ENCODE results near the gene MYH3.

The MYH3 gene

GRCh38 chr17:10633738-10634379 lies 23.2 kb downstream of the MYH3 start:
- Mint-ChIP-seq H3K4me1 (peaks cover 3% of the 10 kb centered on the region), H3K36me3 (peaks cover 8% of the 10 kb centered on the region), H3K27me3 (no peaks in the 10 kb centered on the region), H3K4me3 (no peak overlapping the region), H3K27ac (no peak overlapping the region), H3K9me3 (no peaks in the 10 kb centered on the region)
- CTCF ChIA-PET, result interaction anchor here (0.6 to 12.2 kb wide), 2 partner anchors 12 to 15 kb away, joined by 3 to 122 read pairs; no protein-coding TSS in a partner anchor
- DNase-seq, result no peak

DNA sequence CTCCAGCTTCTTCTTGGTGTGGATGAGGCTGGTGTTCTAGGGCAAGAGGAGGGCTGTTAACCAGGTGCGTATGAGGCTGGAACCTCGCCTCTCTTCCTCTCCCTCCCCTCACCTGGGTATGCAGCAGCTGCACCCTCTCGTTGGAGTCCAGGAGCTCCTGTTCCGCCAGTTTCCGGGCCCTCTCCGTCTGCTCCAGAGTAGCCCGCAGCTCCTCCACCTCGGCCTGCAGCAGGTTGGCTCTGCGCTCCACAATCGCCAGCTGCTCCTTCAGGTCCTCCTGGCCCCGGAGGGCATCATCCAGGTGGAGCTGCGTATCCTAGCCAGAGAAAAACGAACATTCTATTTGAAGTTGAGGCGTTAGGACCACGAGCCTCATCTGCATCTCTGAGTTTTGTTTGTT lies 25.4 kb downstream of the MYH3 start:
- Mint-ChIP-seq H3K27me3 (no peaks in the 10 kb centered on the region), H3K27ac (no peak overlapping the region), H3K9me3 (no peaks in the 10 kb centered on the region), H3K4me1 (peaks cover 3% of the 10 kb centered on the region), H3K4me3 (no peak overlapping the region), H3K36me3 (peaks cover 3% of the 10 kb centered on the region)
- DNase-seq, result no peak
- CTCF ChIA-PET, result interaction anchor here (0.7 to 12.2 kb wide), 14 partner anchors 8 to 513 kb away, joined by 3 to 122 read pairs (median 4); no protein-coding TSS in a partner anchor

GRCh38 chr17:10631048-10631700 lies 25.9 kb downstream of the MYH3 start:
- Mint-ChIP-seq H3K4me1 (peaks cover 3% of the 10 kb centered on the region), H3K27me3 (no peaks in the 10 kb centered on the region), H3K36me3 (peaks cover 3% of the 10 kb centered on the region), H3K27ac (no peak overlapping the region), H3K9me3 (no peaks in the 10 kb centered on the region), H3K4me3 (no peak overlapping the region)
- DNase-seq, result peak; percentile 33
- CTCF ChIA-PET, result interaction anchor here (0.7 to 12.2 kb wide), 18 partner anchors 8 to 514 kb away, joined by 3 to 122 read pairs (median 4); no protein-coding TSS in a partner anchor

GRCh38 chr17:10629706-10630105 lies 27.4 kb downstream of the MYH3 start:
- Mint-ChIP-seq H3K9me3 (no peaks in the 10 kb centered on the region), H3K27ac (no peak overlapping the region), H3K4me1 (no peaks in the 10 kb centered on the region), H3K36me3 (no peaks in the 10 kb centered on the region), H3K4me3 (no peak overlapping the region), H3K27me3 (no peaks in the 10 kb centered on the region)
- CTCF ChIA-PET, result interaction anchor here (0.6 to 12.2 kb wide), 10 partner anchors 9 to 543 kb away, joined by 3 to 122 read pairs (median 7); no protein-coding TSS in a partner anchor
- DNase-seq, result no peak

DNA sequence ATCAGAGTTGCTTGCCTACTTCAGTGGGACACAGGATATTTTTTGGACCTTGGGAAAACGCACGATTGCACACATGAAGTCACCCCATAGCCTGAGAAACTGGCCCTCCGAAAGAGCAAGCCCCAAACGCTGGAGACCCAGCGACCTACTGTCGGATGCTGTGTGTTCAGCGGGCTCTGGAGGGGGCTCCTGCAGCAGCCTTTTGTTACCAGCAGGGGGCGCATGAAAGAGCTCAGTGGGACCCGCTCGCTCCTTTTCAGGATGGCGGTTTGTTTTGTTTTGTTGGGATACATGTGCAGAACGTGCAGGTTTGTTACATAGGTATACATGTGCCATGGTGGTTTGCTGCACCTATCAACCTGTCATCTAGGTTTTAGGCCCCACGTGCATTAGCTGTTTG lies 28.4 kb downstream of the MYH3 start:
- H3K9me3 Mint-ChIP-seq, result no peaks in the 10 kb centered on the region
- DNase-seq, result peak; percentile 27
- H3K4me1 Mint-ChIP-seq, result no peaks in the 10 kb centered on the region
- no peak overlapping the region for H3K4me3 Mint-ChIP-seq
- CTCF ChIA-PET, result interaction anchor here (0.8 to 12.2 kb wide), 8 partner anchors 10 to 216 kb away, joined by 3 to 122 read pairs (median 8); no protein-coding TSS in a partner anchor
- no peaks in the 10 kb centered on the region for H3K36me3 Mint-ChIP-seq
- H3K27ac Mint-ChIP-seq, result no peak overlapping the region
- no peaks in the 10 kb centered on the region for H3K27me3 Mint-ChIP-seq

DNA sequence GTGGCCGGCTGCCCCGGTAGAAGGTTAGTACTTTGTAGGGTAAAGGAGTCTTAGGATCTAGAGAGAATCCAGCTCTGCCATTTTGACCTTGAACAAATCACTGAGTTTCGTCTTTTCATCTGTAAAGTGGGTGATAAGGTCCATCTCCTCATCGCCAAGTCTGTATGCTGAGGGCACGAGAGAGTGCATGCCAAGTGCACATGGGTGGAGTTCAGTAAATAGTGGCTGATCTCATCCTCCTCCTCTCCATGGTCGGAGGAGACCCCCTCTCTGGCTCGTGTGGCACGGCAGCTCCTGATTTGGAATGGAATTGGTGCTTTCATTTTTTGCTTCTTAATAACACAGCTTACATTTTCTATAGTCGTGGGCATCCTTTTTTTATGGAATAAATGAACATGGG lies 30.7 kb downstream of the MYH3 start:
- no peak overlapping the region for H3K4me3 Mint-ChIP-seq
- DNase-seq, result no peak
- H3K4me1 Mint-ChIP-seq, result no peaks in the 10 kb centered on the region
- no peak overlapping the region for H3K27ac Mint-ChIP-seq
- no peaks in the 10 kb centered on the region for H3K27me3 Mint-ChIP-seq
- CTCF ChIA-PET, result interaction anchor here (12.2 kb wide), 1 partner anchor 7 kb away, joined by 122 read pairs; no protein-coding TSS in a partner anchor
- H3K36me3 Mint-ChIP-seq, result no peaks in the 10 kb centered on the region
- no peaks in the 10 kb centered on the region for H3K9me3 Mint-ChIP-seq

DNA sequence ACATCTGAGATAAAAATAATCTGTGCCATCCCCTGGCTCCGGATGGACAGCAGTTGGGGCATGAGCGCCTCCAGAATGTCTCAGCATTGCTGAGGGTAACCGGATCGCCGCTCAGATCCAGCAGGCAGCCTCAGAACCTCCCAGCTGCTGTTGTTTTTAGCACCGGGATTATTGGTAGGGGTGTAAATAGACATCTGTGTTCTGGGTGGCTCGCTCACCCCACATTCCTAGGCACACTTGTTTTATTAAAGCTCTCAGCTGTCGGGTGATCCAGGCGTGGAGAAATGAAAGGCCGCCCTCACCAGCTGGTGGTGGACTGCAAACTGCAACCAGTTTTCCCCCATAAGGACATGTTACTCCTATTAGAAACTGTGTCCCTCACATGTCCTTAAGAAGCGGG lies 32.1 kb downstream of the MYH3 start:
- CTCF ChIA-PET, result interaction anchor here (12.2 kb wide), 1 partner anchor 6 kb away, joined by 122 read pairs; no protein-coding TSS in a partner anchor

DNA sequence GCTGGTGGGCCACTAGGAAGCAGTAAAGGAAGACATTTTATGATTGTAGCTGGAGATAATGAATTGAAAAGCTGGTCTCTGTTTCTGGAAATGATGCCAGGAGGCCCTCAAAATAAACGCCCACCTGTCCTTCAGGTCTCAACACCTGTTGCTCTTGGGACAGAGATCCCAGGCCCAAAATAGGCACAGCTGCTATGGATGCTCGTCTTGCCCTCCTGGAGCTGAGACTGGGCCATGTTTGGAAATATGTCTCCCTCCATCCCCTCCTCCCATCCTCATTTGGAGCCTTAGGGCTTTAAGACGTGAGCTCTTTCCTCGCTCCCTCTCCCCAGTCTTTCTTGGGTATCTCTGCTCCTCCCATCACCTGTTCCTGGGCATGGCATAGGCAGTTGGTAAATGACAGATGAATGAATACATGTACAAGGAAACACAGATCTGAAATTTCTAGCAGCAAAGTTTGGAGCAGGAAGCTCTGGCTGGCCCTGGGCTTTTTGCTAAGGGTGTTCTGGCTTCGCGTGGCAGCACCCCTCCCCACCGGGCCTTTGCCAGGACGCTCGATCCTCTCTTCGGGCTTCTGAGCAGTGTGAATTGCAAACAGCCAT lies 33.3 kb downstream of the MYH3 start:
- Mint-ChIP-seq H3K27me3 (no peaks in the 10 kb centered on the region), H3K4me1 (no peaks in the 10 kb centered on the region), H3K9me3 (no peaks in the 10 kb centered on the region), H3K36me3 (no peaks in the 10 kb centered on the region), H3K27ac (no peak overlapping the region), H3K4me3 (no peak overlapping the region)
- CTCF ChIA-PET, result interaction anchor here (1.0 to 10.3 kb wide), 2 partner anchors 7 to 23 kb away, joined by 4 to 122 read pairs; no protein-coding TSS in a partner anchor
- DNase-seq, result no peak

More for the DNA sequence above, 32.1 kb downstream of the MYH3 start:
- Mint-ChIP-seq H3K4me1 (no peaks in the 10 kb centered on the region), H3K36me3 (no peaks in the 10 kb centered on the region), H3K27ac (no peak overlapping the region), H3K4me3 (no peak overlapping the region), H3K27me3 (no peaks in the 10 kb centered on the region), H3K9me3 (no peaks in the 10 kb centered on the region)
- no peak for DNase-seq

GRCh38 chr17:10622617-10623485 lies 34.3 kb downstream of the MYH3 start:
- H3K36me3 Mint-ChIP-seq, result no peaks in the 10 kb centered on the region
- no peaks in the 10 kb centered on the region for H3K4me1 Mint-ChIP-seq
- H3K4me3 Mint-ChIP-seq, result no peak overlapping the region
- no peaks in the 10 kb centered on the region for H3K9me3 Mint-ChIP-seq
- peaks cover 5% of the 10 kb centered on the region for H3K27me3 Mint-ChIP-seq
- CTCF ChIA-PET, result interaction anchor here (0.7 to 10.3 kb wide), 2 partner anchors 8 to 295 kb away, joined by 3 to 122 read pairs; no protein-coding TSS in a partner anchor
- no peak overlapping the region for H3K27ac Mint-ChIP-seq
- no peak for DNase-seq

- H3K9me3 Mint-ChIP-seq, result no peaks in the 10 kb centered on the region
- no peak overlapping the region for H3K4me3 Mint-ChIP-seq
- CTCF ChIA-PET, result interaction anchor here (1.1 to 10.3 kb wide), 3 partner anchors 9 to 294 kb away, joined by 3 to 122 read pairs (median 5); no protein-coding TSS in a partner anchor
- no peak for DNase-seq
- no peaks in the 10 kb centered on the region for H3K4me1 Mint-ChIP-seq
- H3K27ac Mint-ChIP-seq, result no peak overlapping the region
- H3K36me3 Mint-ChIP-seq, result no peaks in the 10 kb centered on the region
- H3K27me3 Mint-ChIP-seq, result peaks cover 5% of the 10 kb centered on the region
Measured at GRCh38 chr17:10621397-10621796, 35.7 kb downstream of the MYH3 start.

- H3K4me1 Mint-ChIP-seq, result no peaks in the 10 kb centered on the region
- H3K27me3 Mint-ChIP-seq, result peaks cover 5% of the 10 kb centered on the region
- CTCF ChIA-PET, result interaction anchor here (1.1 to 10.3 kb wide), 3 partner anchors 10 to 293 kb away, joined by 3 to 122 read pairs (median 5); no protein-coding TSS in a partner anchor
- no peak for DNase-seq
- no peak overlapping the region for H3K27ac Mint-ChIP-seq
- no peak overlapping the region for H3K4me3 Mint-ChIP-seq
- H3K36me3 Mint-ChIP-seq, result no peaks in the 10 kb centered on the region
- H3K9me3 Mint-ChIP-seq, result no peaks in the 10 kb centered on the region
Measured at GRCh38 chr17:10620823-10621222, 36.3 kb downstream of the MYH3 start.

DNA sequence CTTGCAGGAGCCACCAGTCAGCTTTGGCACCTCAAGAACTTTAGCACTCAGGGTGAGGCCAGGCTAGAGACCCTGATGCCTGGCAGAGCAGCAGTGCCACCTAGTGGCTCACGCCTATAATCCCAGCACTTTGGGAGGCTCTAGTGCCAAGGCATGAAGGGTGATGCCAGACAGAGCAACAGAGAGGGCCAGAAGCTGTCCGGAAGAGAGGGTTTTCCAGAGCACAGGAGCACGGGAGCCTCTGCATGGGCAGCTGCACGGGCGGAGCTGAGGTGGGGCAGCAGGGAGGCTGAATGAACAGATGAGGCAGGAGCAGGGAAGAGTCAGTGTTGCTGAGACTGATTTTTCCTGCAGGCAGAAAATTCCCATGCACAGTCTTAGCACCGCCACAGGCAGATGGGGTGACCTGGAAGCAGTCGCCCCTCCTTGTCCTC lies 38.9 kb downstream of the MYH3 start:
- no peaks in the 10 kb centered on the region for H3K9me3 Mint-ChIP-seq
- peaks cover 5% of the 10 kb centered on the region for H3K27me3 Mint-ChIP-seq
- no peak overlapping the region for H3K4me3 Mint-ChIP-seq
- H3K27ac Mint-ChIP-seq, result no peak overlapping the region
- H3K36me3 Mint-ChIP-seq, result no peaks in the 10 kb centered on the region
- no peaks in the 10 kb centered on the region for H3K4me1 Mint-ChIP-seq
- peak; percentile 72 for DNase-seq
- CTCF ChIA-PET, result interaction anchor here (0.7 to 10.3 kb wide), 9 partner anchors 12 to 693 kb away, joined by 3 to 122 read pairs (median 6); no protein-coding TSS in a partner anchor

DNA sequence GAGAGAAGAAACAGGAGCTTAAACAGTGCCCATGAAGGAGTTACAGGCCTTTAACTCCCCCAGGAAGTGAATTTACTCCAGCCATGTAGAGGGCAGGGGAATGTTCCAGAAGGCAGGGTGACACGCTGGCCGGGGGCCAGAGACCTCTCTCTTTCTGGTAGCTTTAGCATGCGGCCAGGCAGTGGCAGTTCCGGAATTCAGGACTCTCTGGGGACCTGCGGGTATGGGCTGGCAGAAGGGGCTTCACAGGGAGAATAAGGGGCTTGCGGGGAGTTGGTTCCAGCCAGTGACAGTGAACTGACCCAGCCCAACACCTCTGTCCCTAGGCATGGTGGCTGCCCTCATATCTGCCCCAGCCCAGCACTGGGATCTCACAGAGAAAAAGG lies 40.0 kb downstream of the MYH3 start:
- Mint-ChIP-seq H3K36me3 (no peaks in the 10 kb centered on the region), H3K9me3 (no peaks in the 10 kb centered on the region), H3K4me1 (no peaks in the 10 kb centered on the region), H3K4me3 (no peak overlapping the region), H3K27ac (no peak overlapping the region), H3K27me3 (peaks cover 5% of the 10 kb centered on the region)
- CTCF ChIA-PET, result interaction anchor here (0.6 to 10.3 kb wide), 16 partner anchors 12 to 692 kb away, joined by 3 to 122 read pairs (median 4); no protein-coding TSS in a partner anchor
- DNase-seq, result no peak
